Activated naive CD8-positive, alpha-beta T cell treated with anti-CD3 and anti-CD28 coated beads for 36 hours (primary cell): ENCODE measurements around the gene PRR5. TPM values are rescaled to one million over a fixed set of nuclear protein-coding genes. Genes with fewer than 3 reads are reported as not detected.

Source experiments
- DNase-seq: peaks from one replicate; pipeline ENCODE4 v3.0.0; 2021
- H3K27ac Mint-ChIP-seq: one replicate; pipeline ENCODE4 v1.8.0; 2022; ENCODE audit warnings: mild to moderate bottlenecking, moderate library complexity, mixed read lengths
- H3K27me3 Mint-ChIP-seq: one replicate; pipeline ENCODE4 v1.8.0; 2022; ENCODE audit warnings: mild to moderate bottlenecking, mixed read lengths
- H3K36me3 Mint-ChIP-seq: one replicate; pipeline ENCODE4 v1.8.0; 2021; ENCODE audit warnings: mild to moderate bottlenecking, mixed read lengths
- H3K4me1 Mint-ChIP-seq: one replicate; pipeline ENCODE4 v1.8.0; 2021; ENCODE audit warnings: mixed read lengths
- H3K4me3 Mint-ChIP-seq: one replicate; pipeline ENCODE4 v1.8.0; 2022; ENCODE audit warnings: mild to moderate bottlenecking, moderate library complexity, mixed read lengths
- H3K9me3 Mint-ChIP-seq: one replicate; pipeline ENCODE4 v1.8.0; 2022; ENCODE audit warnings: mixed read lengths
- total RNA-seq, 2 experiments: library from RNA; stranded (reverse); gene quantifications; one replicate each; pipeline ENCODE4 v1.2.3, GENCODE V29; 2021

The PRR5 gene
- total RNA-seq, 2 experiments from 2014 or later = 22.3 to 24.6 TPM

GRCh38 chr22:44729391-44730021, 27.5 kb downstream of the PRR5 start:
- Mint-ChIP-seq H3K27me3 (no peaks in the 10 kb centered on the region), H3K27ac (peak overlapping the region; percentile 42), H3K4me3 (no peak overlapping the region), H3K36me3 (peaks cover 5% of the 10 kb centered on the region), H3K9me3 (no peaks in the 10 kb centered on the region), H3K4me1 (peaks cover 11% of the 10 kb centered on the region)
- DNase-seq = peak; percentile 45

GRCh38 chr22:44730022-44730393, 28.0 kb downstream of the PRR5 start:
- Mint-ChIP-seq H3K4me3 (no peak overlapping the region), H3K27me3 (no peaks in the 10 kb centered on the region), H3K36me3 (peaks cover 5% of the 10 kb centered on the region), H3K27ac (no peak overlapping the region), H3K9me3 (no peaks in the 10 kb centered on the region), H3K4me1 (peaks cover 11% of the 10 kb centered on the region)
- no peak for DNase-seq

- Mint-ChIP-seq H3K27ac (peak overlapping the region; percentile 14), H3K27me3 (no peaks in the 10 kb centered on the region), H3K4me3 (no peak overlapping the region), H3K9me3 (no peaks in the 10 kb centered on the region), H3K36me3 (peaks cover 5% of the 10 kb centered on the region), H3K4me1 (peaks cover 11% of the 10 kb centered on the region)
- DNase-seq = no peak
These were observed 28.7 kb downstream of the PRR5 start for GRCh38 chr22:44730490-44731356.

DNA sequence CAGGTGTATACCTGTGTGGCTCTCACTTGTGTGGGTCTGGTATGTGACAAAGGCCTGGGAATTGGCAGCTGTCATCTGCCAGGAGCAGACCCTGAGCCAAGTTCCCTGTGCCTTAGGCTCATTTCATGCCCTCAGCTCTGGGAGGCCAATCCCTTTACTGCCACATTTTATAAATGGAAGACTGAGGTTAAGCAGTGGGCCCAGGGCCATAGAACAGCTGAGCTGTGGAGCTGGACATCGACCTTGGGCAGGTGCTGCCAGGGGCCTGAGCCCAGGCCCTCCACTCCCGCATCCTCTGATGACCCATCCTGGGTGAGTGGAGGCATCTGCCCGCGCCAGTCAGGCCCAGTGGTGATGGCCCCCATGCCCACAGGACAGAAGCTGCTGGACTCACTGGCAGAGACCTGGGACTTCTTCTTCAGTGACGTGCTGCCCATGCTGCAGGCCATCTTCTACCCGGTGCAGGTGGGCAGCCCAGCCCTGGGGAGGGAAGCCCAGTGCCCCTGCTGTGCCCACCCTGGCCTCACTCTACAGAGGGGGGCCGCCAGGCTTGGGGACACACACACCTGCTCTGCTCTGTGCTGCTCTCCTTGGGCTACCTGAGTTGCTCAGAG, 29.5 kb downstream of the PRR5 start:
- H3K4me3 Mint-ChIP-seq = no peak overlapping the region
- peaks cover 11% of the 10 kb centered on the region for H3K4me1 Mint-ChIP-seq
- no peak for DNase-seq
- no peaks in the 10 kb centered on the region for H3K27me3 Mint-ChIP-seq
- H3K9me3 Mint-ChIP-seq = no peaks in the 10 kb centered on the region
- H3K27ac Mint-ChIP-seq = no peak overlapping the region
- peaks cover 5% of the 10 kb centered on the region for H3K36me3 Mint-ChIP-seq

- no peak for DNase-seq
- Mint-ChIP-seq H3K9me3 (no peaks in the 10 kb centered on the region), H3K27ac (no peak overlapping the region), H3K4me1 (peaks cover 11% of the 10 kb centered on the region), H3K36me3 (peaks cover 5% of the 10 kb centered on the region), H3K27me3 (no peaks in the 10 kb centered on the region), H3K4me3 (no peak overlapping the region)
These were observed 30.1 kb downstream of the PRR5 start for GRCh38 chr22:44732017-44732561.

GRCh38 chr22:44732661-44733060, 30.7 kb downstream of the PRR5 start:
- Mint-ChIP-seq H3K4me1 (peaks cover 11% of the 10 kb centered on the region), H3K27me3 (no peaks in the 10 kb centered on the region), H3K36me3 (peaks cover 5% of the 10 kb centered on the region), H3K9me3 (no peaks in the 10 kb centered on the region), H3K27ac (peak overlapping the region; percentile 7), H3K4me3 (no peak overlapping the region)
- no peak for DNase-seq

DNA sequence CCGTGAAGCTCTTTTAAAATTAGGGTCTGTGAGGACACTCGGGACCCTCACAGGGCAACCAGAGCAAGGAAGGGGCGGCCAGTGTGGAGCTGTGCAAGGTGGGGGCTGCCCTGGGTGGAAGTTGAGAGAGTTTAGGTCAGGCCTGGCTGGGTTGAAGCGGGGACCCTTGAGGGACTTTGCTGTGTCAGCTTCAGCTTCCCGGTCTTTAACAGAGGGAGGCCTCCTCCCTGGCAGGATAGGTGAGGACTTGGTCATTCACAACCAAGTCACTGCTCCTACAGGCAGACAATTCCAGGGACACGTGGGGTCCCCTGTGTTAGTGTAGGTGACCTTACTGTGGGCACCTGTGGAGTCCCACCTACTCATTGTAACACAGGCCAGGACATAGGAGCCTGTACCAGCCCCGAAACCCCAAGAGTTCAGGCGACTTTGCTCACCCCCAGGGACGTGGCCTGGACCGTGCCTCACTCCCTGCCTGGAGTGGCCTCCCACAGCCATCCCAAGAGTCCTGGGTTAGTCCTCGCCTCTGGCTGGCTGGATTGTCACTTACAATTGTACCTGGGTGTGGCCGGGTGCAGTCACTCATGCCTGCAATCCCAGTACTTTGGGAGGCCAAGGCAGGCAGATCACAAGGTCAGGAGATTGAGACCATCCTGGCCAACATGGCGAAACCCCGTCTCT, 31.6 kb downstream of the PRR5 start:
- DNase-seq = no peak
- Mint-ChIP-seq H3K4me1 (peaks cover 11% of the 10 kb centered on the region), H3K4me3 (no peak overlapping the region), H3K27me3 (no peaks in the 10 kb centered on the region), H3K36me3 (peaks cover 5% of the 10 kb centered on the region), H3K27ac (no peak overlapping the region), H3K9me3 (no peaks in the 10 kb centered on the region)

DNA sequence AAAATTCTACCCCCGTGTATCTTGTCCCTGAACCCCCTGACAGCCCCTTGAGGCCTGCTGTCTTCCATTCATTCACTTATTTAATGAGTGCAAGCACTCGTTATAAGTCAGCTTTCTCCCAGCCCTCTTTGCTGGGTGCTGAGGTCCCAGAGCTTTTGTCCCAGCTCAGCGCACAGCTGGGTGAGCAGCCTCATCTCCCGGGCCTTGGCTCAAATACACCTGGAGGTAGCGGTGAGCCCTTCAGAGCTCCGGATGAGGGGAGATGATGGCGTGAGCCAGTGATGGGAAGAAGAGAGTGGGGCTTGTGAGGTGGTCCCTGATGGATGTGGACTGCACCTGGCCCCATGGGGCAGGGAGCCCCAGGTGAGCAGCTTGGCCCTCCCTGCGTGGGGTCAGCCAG, 32.3 kb downstream of the PRR5 start:
- Mint-ChIP-seq H3K4me3 (no peak overlapping the region), H3K4me1 (peaks cover 4% of the 10 kb centered on the region)

DNA sequence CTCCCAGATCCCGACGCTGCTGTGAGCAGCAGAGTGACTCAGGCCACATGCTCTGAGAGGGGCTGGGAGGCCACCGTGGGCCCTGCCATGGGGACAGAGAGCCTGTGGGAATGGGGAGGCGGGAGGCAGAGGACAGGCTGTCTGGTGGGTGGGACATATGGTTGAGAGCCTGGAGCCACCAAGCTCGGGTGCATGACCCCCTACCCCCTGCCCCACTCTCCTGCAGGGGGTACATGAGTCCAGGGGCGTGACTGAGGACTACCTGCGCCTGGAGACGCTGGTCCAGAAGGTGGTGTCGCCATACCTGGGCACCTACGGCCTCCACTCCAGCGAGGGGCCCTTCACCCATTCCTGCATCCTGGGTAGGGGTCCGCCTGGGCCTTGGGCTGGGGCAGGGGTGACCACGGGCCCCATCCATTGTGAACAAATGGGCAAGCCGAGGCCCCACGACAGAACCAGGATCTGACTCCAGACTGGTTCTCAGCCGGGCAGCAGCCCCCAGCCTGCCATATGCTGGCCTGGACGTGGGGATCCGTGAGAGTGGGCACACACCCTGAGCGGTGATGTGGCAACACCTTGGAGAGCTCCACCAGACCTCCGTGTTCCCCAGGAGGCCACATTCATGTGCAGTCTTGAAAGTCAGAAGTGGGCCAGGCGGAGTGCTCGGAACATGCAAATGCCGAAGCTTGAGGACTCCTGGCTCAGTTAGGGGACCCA, 33.0 kb downstream of the PRR5 start:
- Mint-ChIP-seq H3K36me3 (peaks cover 5% of the 10 kb centered on the region), H3K4me1 (no peaks in the 10 kb centered on the region), H3K27ac (no peak overlapping the region), H3K4me3 (no peak overlapping the region), H3K27me3 (no peaks in the 10 kb centered on the region), H3K9me3 (no peaks in the 10 kb centered on the region)
- DNase-seq = no peak

More for the DNA sequence above, 32.3 kb downstream of the PRR5 start:
- no peak for DNase-seq
- Mint-ChIP-seq H3K36me3 (peaks cover 5% of the 10 kb centered on the region), H3K27ac (peak overlapping the region; percentile 56), H3K9me3 (no peaks in the 10 kb centered on the region), H3K27me3 (no peaks in the 10 kb centered on the region)

GRCh38 chr22:44735518-44736428, 33.8 kb downstream of the PRR5 start:
- no peak overlapping the region for H3K4me3 Mint-ChIP-seq
- H3K27me3 Mint-ChIP-seq = no peaks in the 10 kb centered on the region
- peak; percentile 77 for DNase-seq
- H3K36me3 Mint-ChIP-seq = peaks cover 5% of the 10 kb centered on the region
- H3K4me1 Mint-ChIP-seq = no peaks in the 10 kb centered on the region
- no peaks in the 10 kb centered on the region for H3K9me3 Mint-ChIP-seq
- H3K27ac Mint-ChIP-seq = peak overlapping the region; percentile 42

- H3K27ac Mint-ChIP-seq = no peak overlapping the region
- no peak for DNase-seq
- no peak overlapping the region for H3K4me3 Mint-ChIP-seq
- no peaks in the 10 kb centered on the region for H3K4me1 Mint-ChIP-seq
- H3K27me3 Mint-ChIP-seq = no peaks in the 10 kb centered on the region
- H3K9me3 Mint-ChIP-seq = no peaks in the 10 kb centered on the region
- H3K36me3 Mint-ChIP-seq = peaks cover 5% of the 10 kb centered on the region
These were observed 34.8 kb downstream of the PRR5 start for GRCh38 chr22:44736581-44737405.

GRCh38 chr22:44737406-44738346, 35.7 kb downstream of the PRR5 start:
- H3K9me3 Mint-ChIP-seq = no peaks in the 10 kb centered on the region
- DNase-seq = no peak
- no peaks in the 10 kb centered on the region for H3K4me1 Mint-ChIP-seq
- no peaks in the 10 kb centered on the region for H3K27me3 Mint-ChIP-seq
- no peak overlapping the region for H3K4me3 Mint-ChIP-seq
- no peaks in the 10 kb centered on the region for H3K36me3 Mint-ChIP-seq
- H3K27ac Mint-ChIP-seq = no peak overlapping the region
